Mucosa of descending colon (tissue), 3 donors: Measurements from ENCODE around the gene PPHLN1. TPM values are rescaled to one million over a fixed set of nuclear protein-coding genes. Genes with fewer than 3 reads are reported as not detected.

Source experiments
- ATAC-seq: fragments of 200-7000 bp; cut with Tn5 transposase; one replicate; pipeline ENCODE4 v1.9.1; 2020; ENCODE audit warnings: mild to moderate bottlenecking, moderate library complexity
- DNase-seq, 3 donors: peaks; one replicate each; pipeline ENCODE4 v3.0.0-alpha.2; 2020
- H3K36me3 ChIP-seq: fragments of 200-600 bp; one replicate; pipeline ENCODE4 v1.8.0; 2021; ENCODE audit warnings: low read depth, mild to moderate bottlenecking
- H3K4me1 ChIP-seq: fragments of 200-600 bp; one replicate; pipeline ENCODE4 v1.8.0; 2021; ENCODE audit warnings: low read depth, mild to moderate bottlenecking
- H3K4me3 ChIP-seq: fragments of 200-600 bp; one replicate; pipeline ENCODE4 v1.8.0; 2021; ENCODE audit warnings: mild to moderate bottlenecking
- H3K9me3 ChIP-seq: fragments of 200-600 bp; one replicate; pipeline ENCODE4 v1.8.0; 2021; ENCODE audit warnings: mild to moderate bottlenecking
- intact Hi-C, 2 donors: fragments of 100-400 bp; cut with DNase I in 1 of 2; cut with micrococcal nuclease in 1 of 2; formaldehyde crosslinking; loops; one replicate each; pipeline versions ENCODE4 v1.11.0 to v1.11.1; 2022; cut with DNase I, micrococcal nuclease
- total RNA-seq, 3 donors: library from RNA; stranded (reverse); fragmentation: NEBNext Ultra II Directional in 2 of 3; extraction: Animal tissue kit (Norgen Biotek cat#: 25700) in 2 of 3; gene quantifications; one replicate each; pipeline versions ENCODE4 v1.2.1 to v1.2.4, GENCODE V29; 2021 to 2023
- TF ChIP-seq, protein P1 (sequence below): fragments of 200-600 bp; IDR thresholded peaks from one replicate; pipeline ENCODE4 v1.8.0; 2022; ENCODE audit warnings: antibody characterized with exemption, mild to moderate bottlenecking
- donor health status: DM: no; HTN: no; CAD: no; lungs with moderate emphysema.
- donor health status: DM: no; HTN: no; CAD: no.
- donor health status: DM: no; HTN: yes; CAD: no.

Gene PPHLN1
- total RNA-seq, 3 donors from 2014 or later: 43.7 to 50.6 (median 44.9) TPM

DNA sequence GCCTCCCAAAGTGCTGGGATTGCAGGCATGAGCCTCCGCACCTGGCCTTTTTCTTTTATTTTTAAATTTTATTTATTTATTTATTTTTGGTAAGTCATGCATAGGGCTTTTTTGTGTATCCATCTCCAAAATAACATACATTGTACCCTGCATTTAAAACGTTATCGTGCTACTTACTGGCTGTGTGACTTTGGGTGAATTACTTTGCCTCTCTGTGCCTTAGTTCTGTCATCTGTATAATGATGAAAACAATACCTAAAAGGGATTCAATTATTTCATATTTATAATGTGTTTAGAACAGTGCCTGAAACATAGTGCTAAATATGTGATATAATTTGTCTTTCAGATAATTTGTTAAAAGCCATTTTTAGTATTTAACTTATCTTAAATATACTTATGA, 19.7 kb upstream of the PPHLN1 start:
- H3K4me3 ChIP-seq: no peak overlapping the region
- no peaks in the 10 kb centered on the region for H3K9me3 ChIP-seq
- TF ChIP-seq, protein P1, sequence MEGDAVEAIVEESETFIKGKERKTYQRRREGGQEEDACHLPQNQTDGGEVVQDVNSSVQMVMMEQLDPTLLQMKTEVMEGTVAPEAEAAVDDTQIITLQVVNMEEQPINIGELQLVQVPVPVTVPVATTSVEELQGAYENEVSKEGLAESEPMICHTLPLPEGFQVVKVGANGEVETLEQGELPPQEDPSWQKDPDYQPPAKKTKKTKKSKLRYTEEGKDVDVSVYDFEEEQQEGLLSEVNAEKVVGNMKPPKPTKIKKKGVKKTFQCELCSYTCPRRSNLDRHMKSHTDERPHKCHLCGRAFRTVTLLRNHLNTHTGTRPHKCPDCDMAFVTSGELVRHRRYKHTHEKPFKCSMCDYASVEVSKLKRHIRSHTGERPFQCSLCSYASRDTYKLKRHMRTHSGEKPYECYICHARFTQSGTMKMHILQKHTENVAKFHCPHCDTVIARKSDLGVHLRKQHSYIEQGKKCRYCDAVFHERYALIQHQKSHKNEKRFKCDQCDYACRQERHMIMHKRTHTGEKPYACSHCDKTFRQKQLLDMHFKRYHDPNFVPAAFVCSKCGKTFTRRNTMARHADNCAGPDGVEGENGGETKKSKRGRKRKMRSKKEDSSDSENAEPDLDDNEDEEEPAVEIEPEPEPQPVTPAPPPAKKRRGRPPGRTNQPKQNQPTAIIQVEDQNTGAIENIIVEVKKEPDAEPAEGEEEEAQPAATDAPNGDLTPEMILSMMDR: no peak
- no peaks in the 10 kb centered on the region for H3K4me1 ChIP-seq
- no peaks in the 10 kb centered on the region for H3K36me3 ChIP-seq
- ATAC-seq (no peak), DNase-seq (no peak)
- intact Hi-C loops: no loop called here

DNA sequence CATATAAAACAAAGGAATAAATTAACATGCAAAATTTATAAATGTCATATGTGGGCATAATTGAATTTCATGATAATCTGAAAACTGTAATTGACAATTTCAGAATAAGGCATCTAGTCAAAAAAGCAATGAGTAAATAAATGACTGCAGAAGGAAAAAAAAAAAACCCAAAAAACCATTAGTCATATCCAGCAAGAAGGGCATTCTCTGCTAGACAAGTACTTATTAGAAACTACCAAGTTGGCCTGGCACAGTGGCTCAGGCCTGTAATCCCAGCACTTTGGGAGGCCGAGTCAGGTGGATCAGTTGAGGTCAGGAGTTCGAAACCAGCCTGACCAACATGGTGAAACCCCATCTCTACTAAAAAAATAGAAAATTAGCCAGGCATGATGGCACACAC, 17.6 kb upstream of the PPHLN1 start:
- no peak for ATAC-seq
- no peak overlapping the region for H3K4me3 ChIP-seq
- intact Hi-C loops: no loop called here

DNA sequence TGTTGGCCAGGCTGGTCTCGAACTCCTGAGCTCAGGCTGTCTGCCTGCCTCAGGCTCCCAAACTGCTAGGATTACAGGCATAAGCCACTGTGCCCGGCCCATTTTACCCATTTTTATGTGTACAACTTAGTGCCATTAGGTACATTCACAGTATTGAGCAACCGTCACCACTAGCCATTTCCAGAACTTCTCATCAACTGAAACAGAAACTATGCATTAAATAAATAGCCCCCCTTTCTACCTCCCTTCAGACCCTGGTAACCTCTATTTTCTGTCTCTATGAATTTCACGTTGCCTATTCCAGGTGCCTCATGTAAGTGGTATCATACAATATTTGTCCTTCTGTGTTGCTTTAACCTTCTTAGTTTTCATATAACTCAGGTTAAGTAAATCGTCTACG, 16.0 kb upstream of the PPHLN1 start:
- H3K4me1 ChIP-seq: no peaks in the 10 kb centered on the region
- H3K4me3 ChIP-seq: no peak overlapping the region
- H3K36me3 ChIP-seq: peaks cover 8% of the 10 kb centered on the region
- TF ChIP-seq, protein P1: no peak
- ATAC-seq: no peak
- H3K9me3 ChIP-seq: no peaks in the 10 kb centered on the region
- intact Hi-C loops: loop anchor here in 1 of 2 donors (10.0 kb wide), 1 partner anchor 65 kb away; no protein-coding TSS in a partner anchor
- DNase-seq: no peak

More for the DNA sequence above, 17.6 kb upstream of the PPHLN1 start:
- H3K4me1 ChIP-seq: no peaks in the 10 kb centered on the region
- no peak for DNase-seq
- no peaks in the 10 kb centered on the region for H3K9me3 ChIP-seq
- TF ChIP-seq, protein P1: no peak
- peaks cover 6% of the 10 kb centered on the region for H3K36me3 ChIP-seq

DNA sequence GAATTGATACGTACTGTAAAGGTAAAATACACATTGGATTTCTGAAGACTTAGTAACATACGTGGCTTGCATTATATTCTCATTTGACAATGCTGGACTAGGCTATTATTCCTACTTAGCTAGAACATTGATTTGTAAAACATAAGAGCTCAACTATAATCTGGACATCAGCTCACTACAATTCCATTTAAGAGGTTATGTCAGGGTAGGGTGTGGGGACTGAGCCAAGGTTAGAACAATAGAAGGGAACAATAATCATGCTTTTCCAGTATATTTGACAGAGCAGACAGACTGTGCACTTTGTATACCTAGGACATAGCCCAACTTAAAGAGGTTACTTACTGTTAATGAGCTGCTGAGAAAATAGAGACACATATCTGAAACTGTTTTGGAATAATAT, 10.9 kb upstream of the PPHLN1 start:
- ATAC-seq (no peak), DNase-seq (no peak)
- Histone ChIP-seq H3K9me3 (no peaks in the 10 kb centered on the region), H3K36me3 (peaks cover 8% of the 10 kb centered on the region), H3K4me3 (no peak overlapping the region), H3K4me1 (no peaks in the 10 kb centered on the region)
- intact Hi-C loops: loop anchor here in 1 of 2 donors (10.0 kb wide), 1 partner anchor 70 kb away; no protein-coding TSS in a partner anchor
- TF ChIP-seq, protein P1: no peak

DNA sequence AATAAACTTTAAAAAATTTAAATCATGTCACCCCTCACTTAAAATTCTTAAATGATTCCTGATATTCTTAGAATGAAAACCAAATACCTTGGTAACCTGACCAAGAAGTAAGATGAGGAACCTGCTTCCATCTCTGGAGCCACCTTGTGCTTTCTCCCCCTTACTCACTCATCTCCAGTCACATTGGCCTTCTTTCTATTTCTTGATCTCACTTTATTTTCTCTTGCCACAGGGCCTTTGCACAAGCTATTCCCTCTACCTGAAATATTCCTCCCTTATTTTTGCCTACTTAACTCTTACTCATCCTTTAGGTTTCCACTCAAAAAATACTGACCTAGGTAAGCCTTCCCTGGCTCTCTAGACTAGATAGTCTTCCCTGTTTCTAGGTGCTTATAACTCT, 5.2 kb upstream of the PPHLN1 start:
- ATAC-seq (no peak), DNase-seq (no peak)
- TF ChIP-seq, protein P1: no peak
- intact Hi-C loops: loop anchor here (10.0 kb wide), 1 partner anchor 176 kb away; the partner anchor contains the start of gene GXYLT1 (in 2 of the 2)
- no peaks in the 10 kb centered on the region for H3K9me3 ChIP-seq
- H3K36me3 ChIP-seq: no peaks in the 10 kb centered on the region
- no peak overlapping the region for H3K4me3 ChIP-seq
- peaks cover 4% of the 10 kb centered on the region for H3K4me1 ChIP-seq

DNA sequence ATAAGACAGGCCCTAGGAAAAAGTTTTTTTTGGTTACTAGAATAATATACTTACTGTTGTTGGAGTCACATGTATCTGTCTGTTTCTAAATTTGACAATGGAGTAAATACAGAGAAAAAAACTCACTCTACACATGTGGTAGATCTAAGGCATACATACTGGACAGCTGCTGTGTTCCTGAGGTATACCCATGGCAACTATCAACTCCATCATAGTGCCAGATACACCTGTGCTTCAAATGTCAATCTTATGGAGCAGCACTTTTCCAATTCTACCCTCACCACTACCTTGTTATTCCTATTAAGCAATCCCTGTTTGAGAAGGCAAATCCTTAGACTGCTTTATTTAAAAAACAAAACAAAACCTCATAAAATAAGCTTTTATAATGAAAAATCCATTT, 3.4 kb upstream of the PPHLN1 start:
- intact Hi-C loops: loop anchor here (10.0 kb wide), 1 partner anchor 178 kb away; the partner anchor contains the start of gene GXYLT1 (in 2 of the 2)
- H3K36me3 ChIP-seq: no peaks in the 10 kb centered on the region
- no peaks in the 10 kb centered on the region for H3K9me3 ChIP-seq
- DNase-seq: no peak
- TF ChIP-seq, protein P1: no peak
- H3K4me3 ChIP-seq: no peak overlapping the region
- H3K4me1 ChIP-seq: peaks cover 14% of the 10 kb centered on the region
- ATAC-seq: no peak
